KMS-11 (cell line): ENCODE measurements around the gene ABTB2.

Experiments
- H2AFZ ChIP-seq: fragments of 200-600 bp; sonication (generic); 2 replicates; pipeline ENCODE4 v1.6.1; 2016; ENCODE audit warnings: antibody characterized with exemption, mixed run types, low read depth
- H3K27ac ChIP-seq: fragments of 200-600 bp; sonication (generic); 2 replicates; pipeline ENCODE4 v1.6.1; 2016; ENCODE audit warnings: mild to moderate bottlenecking, mixed run types
- H3K27me3 ChIP-seq: fragments of 200-600 bp; sonication (generic); 2 replicates; pipeline ENCODE4 v1.6.1; 2017; ENCODE audit warnings: mild to moderate bottlenecking, low read depth, mixed run types, moderate library complexity; ENCODE audit not compliant: insufficient read depth
- H3K36me3 ChIP-seq: fragments of 200-600 bp; sonication (generic); 2 replicates; pipeline ENCODE4 v1.6.1; 2017; ENCODE audit warnings: mild to moderate bottlenecking, mixed run types; ENCODE audit not compliant: insufficient read depth
- H3K4me1 ChIP-seq: fragments of 200-600 bp; sonication (generic); 2 replicates; pipeline ENCODE4 v1.6.1; 2016; ENCODE audit warnings: mild to moderate bottlenecking, low read depth, mixed run types; ENCODE audit not compliant: poor library complexity, severe bottlenecking
- H3K4me2 ChIP-seq: fragments of 200-600 bp; sonication (generic); 2 replicates; pipeline ENCODE4 v1.7.0; 2016; ENCODE audit warnings: mild to moderate bottlenecking, mixed run types
- H3K4me3 ChIP-seq: fragments of 200-600 bp; sonication (generic); IDR thresholded peaks from 2 replicates; pipeline ENCODE4 v1.6.1; 2017; ENCODE audit warnings: low read depth, low read length, mixed read lengths; ENCODE audit not compliant: insufficient read depth
- H3K79me2 ChIP-seq: fragments of 200-600 bp; sonication (generic); 2 replicates; pipeline ENCODE4 v1.6.1; 2016; ENCODE audit warnings: low read depth, mixed run types; ENCODE audit not compliant: insufficient read depth
- H3K9ac ChIP-seq: fragments of 200-600 bp; sonication (generic); 2 replicates; pipeline ENCODE4 v1.6.1; 2016; ENCODE audit warnings: mild to moderate bottlenecking, mixed run types
- H4K20me1 ChIP-seq: fragments of 200-600 bp; sonication (generic); 2 replicates; pipeline ENCODE4 v1.6.1; 2016; ENCODE audit warnings: mild to moderate bottlenecking, mixed run types; ENCODE audit not compliant: insufficient read depth
- TF ChIP-seq, protein P1 (sequence below): fragments of 200-600 bp; sonication (generic); conservative IDR thresholded peaks from 2 replicates; pipeline ENCODE4 v1.6.1; 2017; ENCODE audit warnings: low read depth, mild to moderate bottlenecking, antibody characterized with exemption, low read length, moderate library complexity, mixed read lengths

The ABTB2 gene

DNA sequence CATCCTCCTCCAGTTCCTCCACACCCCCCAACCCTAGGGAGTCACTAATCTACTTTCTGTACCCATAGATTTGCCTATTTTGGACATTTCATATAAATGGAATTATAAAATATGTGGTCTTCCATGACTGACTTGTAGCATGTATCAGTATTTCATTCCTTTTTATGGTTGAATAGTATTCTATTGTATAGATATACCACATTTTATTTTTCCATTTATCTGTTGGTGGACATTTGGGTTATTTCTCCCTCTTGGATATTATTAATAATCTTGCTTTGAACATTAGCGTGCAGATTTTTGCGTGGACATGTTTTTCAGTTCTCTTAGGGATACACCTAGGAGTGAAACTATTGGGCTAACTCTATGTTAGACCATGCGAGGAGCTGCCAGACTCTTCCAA lies 229.0 kb downstream of the ABTB2 start:
- Histone ChIP-seq H3K4me3 (no peak overlapping the region), H3K36me3 (peaks cover 27% of the 10 kb centered on the region; the same call in 1 of the 2 replicates), H2AFZ (no peak overlapping the region), H3K79me2 (no peaks in the 10 kb centered on the region), H3K9ac (no peak overlapping the region), H3K27me3 (no peaks in the 10 kb centered on the region), H3K4me2 (no peak overlapping the region), H3K27ac (no peak overlapping the region), H4K20me1 (no peaks in the 10 kb centered on the region), H3K4me1 (no peaks in the 10 kb centered on the region)
- TF ChIP-seq, protein P1, sequence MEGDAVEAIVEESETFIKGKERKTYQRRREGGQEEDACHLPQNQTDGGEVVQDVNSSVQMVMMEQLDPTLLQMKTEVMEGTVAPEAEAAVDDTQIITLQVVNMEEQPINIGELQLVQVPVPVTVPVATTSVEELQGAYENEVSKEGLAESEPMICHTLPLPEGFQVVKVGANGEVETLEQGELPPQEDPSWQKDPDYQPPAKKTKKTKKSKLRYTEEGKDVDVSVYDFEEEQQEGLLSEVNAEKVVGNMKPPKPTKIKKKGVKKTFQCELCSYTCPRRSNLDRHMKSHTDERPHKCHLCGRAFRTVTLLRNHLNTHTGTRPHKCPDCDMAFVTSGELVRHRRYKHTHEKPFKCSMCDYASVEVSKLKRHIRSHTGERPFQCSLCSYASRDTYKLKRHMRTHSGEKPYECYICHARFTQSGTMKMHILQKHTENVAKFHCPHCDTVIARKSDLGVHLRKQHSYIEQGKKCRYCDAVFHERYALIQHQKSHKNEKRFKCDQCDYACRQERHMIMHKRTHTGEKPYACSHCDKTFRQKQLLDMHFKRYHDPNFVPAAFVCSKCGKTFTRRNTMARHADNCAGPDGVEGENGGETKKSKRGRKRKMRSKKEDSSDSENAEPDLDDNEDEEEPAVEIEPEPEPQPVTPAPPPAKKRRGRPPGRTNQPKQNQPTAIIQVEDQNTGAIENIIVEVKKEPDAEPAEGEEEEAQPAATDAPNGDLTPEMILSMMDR, result no peak

DNA sequence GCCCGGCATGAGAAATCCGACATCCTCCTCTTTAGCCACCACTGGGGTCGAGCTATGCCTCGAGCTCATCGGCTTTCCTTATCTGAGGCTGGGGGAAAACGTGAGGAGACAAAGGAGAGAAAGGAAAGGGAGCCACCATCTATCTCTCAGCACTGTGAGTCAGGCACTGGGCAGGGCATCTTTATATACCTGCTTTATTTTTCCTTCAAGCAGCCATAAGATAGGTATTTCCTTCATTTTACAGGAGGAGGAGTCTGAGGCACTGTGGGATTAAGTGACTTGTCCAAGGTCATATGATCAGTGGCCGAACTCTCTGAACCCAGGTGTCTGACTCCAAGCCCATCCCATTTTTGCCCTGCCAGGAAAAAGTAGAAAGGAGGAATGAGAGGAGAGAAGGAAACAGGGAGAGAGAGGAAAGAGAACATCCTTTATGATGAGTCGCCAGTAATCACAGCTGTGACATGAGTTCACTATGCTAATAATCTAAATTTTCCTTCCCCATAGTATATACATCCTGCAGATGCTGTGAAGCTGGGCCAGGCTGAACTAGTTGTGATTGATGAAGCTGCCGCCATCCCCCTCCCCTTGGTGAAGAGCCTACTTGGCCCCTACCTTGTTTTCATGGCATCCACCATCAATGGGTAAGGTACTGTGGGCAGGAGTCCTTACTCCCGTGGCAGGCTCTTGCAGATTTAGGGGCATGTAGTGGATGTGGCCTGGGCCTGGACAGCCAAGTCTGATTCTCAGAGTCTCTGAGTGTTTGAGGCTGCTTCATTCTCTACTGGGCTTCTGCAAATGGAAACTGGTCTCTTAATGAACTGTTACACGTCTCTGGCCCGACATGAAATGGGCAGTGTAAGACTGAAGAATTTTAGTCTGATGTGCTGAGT lies 230.6 kb downstream of the ABTB2 start:
- H3K9ac ChIP-seq, result no peak overlapping the region
- no peaks in the 10 kb centered on the region for H3K4me1 ChIP-seq
- H3K27me3 ChIP-seq, result no peaks in the 10 kb centered on the region
- no peaks in the 10 kb centered on the region for H4K20me1 ChIP-seq
- TF ChIP-seq, protein P1, result no peak
- peaks cover 24% of the 10 kb centered on the region; the same call in 1 of the 2 replicates for H3K36me3 ChIP-seq
- no peak overlapping the region for H3K27ac ChIP-seq
- H2AFZ ChIP-seq, result no peak overlapping the region
- H3K4me3 ChIP-seq, result no peak overlapping the region
- H3K79me2 ChIP-seq, result no peaks in the 10 kb centered on the region
- no peak overlapping the region for H3K4me2 ChIP-seq

DNA sequence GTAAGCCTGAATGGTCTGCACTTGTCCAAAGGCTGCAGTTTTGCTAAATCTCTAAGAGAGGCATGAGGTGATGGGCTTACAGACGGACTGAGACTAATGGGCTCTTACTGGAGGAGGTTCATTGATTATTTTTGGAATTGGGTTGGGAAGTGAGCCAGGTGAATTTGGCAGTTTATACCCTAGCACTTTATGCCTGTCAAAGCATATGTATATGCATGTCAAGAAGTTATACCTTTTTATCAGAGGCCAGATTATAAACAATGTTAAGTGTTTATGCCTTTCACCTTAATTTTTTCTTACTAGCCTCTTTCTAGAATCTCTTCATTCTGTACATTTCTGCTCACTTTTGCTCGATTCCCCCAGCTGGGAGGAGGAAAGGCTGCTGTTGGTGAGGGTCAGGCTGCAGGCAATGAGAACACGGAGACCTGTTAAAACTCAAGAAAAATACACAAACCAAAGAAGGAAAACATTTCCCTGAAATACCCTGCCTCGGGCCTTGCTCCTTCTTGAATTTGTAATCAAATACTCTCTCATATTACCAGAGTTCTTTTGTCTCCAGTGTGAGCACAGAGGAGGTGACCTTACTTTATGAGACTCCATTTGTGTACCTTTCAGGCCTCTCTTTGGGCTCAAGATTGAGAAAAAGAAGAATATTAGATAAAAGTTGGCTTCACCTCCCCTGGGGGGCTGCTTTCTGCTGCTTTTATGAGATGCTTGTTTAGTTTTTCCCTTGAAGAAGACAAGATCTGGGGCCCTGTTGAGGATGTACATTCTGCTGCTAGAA lies 232.7 kb downstream of the ABTB2 start:
- Histone ChIP-seq H2AFZ (no peak overlapping the region), H3K9ac (no peak overlapping the region), H3K4me1 (no peaks in the 10 kb centered on the region), H3K4me3 (no peak overlapping the region), H3K27ac (no peak overlapping the region), H3K79me2 (no peaks in the 10 kb centered on the region), H4K20me1 (no peaks in the 10 kb centered on the region), H3K36me3 (peaks cover 24% of the 10 kb centered on the region; the same call in 1 of the 2 replicates), H3K27me3 (no peaks in the 10 kb centered on the region), H3K4me2 (no peak overlapping the region)
- TF ChIP-seq, protein P1, result no peak

DNA sequence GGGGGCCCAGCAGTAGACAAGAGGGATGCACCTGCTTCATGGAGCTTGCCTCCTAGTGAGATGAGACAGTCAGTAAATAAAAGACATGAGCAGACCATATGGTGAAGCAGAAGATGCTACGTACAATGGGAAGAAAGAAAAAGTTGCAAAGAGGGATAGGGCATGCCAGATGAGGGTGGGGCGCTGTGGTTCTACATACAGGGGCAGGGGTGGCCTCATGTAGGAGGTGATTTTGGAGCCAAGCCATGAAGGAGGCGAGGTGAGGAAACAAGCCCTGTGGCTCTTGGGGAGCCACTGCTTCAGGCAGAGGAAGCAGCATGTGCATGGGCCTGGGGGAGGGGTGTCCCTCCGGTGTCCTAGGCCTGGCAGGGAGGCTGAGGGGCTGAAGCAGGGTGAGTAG lies 237.2 kb downstream of the ABTB2 start:
- Histone ChIP-seq H3K4me2 (no peak overlapping the region), H3K27me3 (no peaks in the 10 kb centered on the region), H3K9ac (no peak overlapping the region), H3K79me2 (no peaks in the 10 kb centered on the region), H3K4me3 (no peak overlapping the region), H3K4me1 (no peaks in the 10 kb centered on the region), H3K27ac (no peak overlapping the region), H2AFZ (no peak overlapping the region), H3K36me3 (peaks cover 15% of the 10 kb centered on the region), H4K20me1 (no peaks in the 10 kb centered on the region)
- TF ChIP-seq, protein P1, result no peak
